Measurements from ENCODE around the gene SULT2A1. TPM values are rescaled to one million over a fixed set of nuclear protein-coding genes. Genes with fewer than 3 reads are reported as not detected.

Gene SULT2A1
- total RNA-seq, 2 experiments from 2014 or later, result not detected

GRCh38 chr19:47848425-47848822 lies 37.7 kb downstream of the SULT2A1 start:
- H3K9me2 ChIP-seq (ENCODE audit: insufficient read depth, low read length), result no peaks in the 10 kb centered on the region
- no peak for DNase-seq (ENCODE audit: low spot score)
- H3K36me3 ChIP-seq (ENCODE audit: insufficient read depth, low read length), result no peaks in the 10 kb centered on the region
- no peak overlapping the region for H3K4me2 ChIP-seq (ENCODE audit: low read length)
- no peak overlapping the region for H2AFZ ChIP-seq (ENCODE audit: low read length)
- no peak overlapping the region for H3K27ac ChIP-seq (ENCODE audit: low read depth, low read length, poor library complexity, severe bottlenecking)
- POLR2A ChIA-PET, result interaction anchor here (0.7 kb wide), 1 partner anchor 365 kb away, joined by 3 read pairs; no protein-coding TSS in a partner anchor
- no peak overlapping the region for H3K4me3 ChIP-seq (ENCODE audit: low read depth, low read length, poor library complexity, severe bottlenecking)
- BruUV-seq (replicated peaks), result no TSS peak
- H3K79me2 ChIP-seq (ENCODE audit: insufficient read depth, low read depth, low read length), result no peaks in the 10 kb centered on the region
- CTCF ChIA-PET (ENCODE audit: unreplicated experiment), result interaction anchor here (0.5 kb wide), 1 partner anchor 1909 kb away, joined by 4 read pairs; no protein-coding TSS in a partner anchor
- H4K20me1 ChIP-seq (ENCODE audit: insufficient read depth, low read length), result no peaks in the 10 kb centered on the region
- intact Hi-C loops (cut with micrococcal nuclease; ENCODE audit: unreplicated experiment), result no loop called here
- no peaks in the 10 kb centered on the region for H3K4me1 ChIP-seq (ENCODE audit: insufficient read depth, low read length, poor library complexity, severe bottlenecking)
- no peaks in the 10 kb centered on the region for H3K9me3 ChIP-seq (ENCODE audit: low read length)
- no peak for TF ChIP-seq EZH2phosphoT487 (IDR thresholded peaks at IDR 0.05; ENCODE audit: borderline replicate concordance, low read depth, low read length)
- TF ChIP-seq, protein P1, sequence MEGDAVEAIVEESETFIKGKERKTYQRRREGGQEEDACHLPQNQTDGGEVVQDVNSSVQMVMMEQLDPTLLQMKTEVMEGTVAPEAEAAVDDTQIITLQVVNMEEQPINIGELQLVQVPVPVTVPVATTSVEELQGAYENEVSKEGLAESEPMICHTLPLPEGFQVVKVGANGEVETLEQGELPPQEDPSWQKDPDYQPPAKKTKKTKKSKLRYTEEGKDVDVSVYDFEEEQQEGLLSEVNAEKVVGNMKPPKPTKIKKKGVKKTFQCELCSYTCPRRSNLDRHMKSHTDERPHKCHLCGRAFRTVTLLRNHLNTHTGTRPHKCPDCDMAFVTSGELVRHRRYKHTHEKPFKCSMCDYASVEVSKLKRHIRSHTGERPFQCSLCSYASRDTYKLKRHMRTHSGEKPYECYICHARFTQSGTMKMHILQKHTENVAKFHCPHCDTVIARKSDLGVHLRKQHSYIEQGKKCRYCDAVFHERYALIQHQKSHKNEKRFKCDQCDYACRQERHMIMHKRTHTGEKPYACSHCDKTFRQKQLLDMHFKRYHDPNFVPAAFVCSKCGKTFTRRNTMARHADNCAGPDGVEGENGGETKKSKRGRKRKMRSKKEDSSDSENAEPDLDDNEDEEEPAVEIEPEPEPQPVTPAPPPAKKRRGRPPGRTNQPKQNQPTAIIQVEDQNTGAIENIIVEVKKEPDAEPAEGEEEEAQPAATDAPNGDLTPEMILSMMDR (conservative IDR thresholded peaks at IDR 0.05; ENCODE audit: low read length), result no peak

GRCh38 chr19:47842941-47843340 lies 43.2 kb downstream of the SULT2A1 start:
- intact Hi-C loops (cut with micrococcal nuclease; ENCODE audit: unreplicated experiment), result no loop called here
- Histone ChIP-seq H2AFZ (ENCODE audit: low read length) (no peak overlapping the region), H4K20me1 (ENCODE audit: insufficient read depth, low read length) (no peaks in the 10 kb centered on the region), H3K4me3 (ENCODE audit: low read depth, low read length, poor library complexity, severe bottlenecking) (no peak overlapping the region), H3K9me3 (ENCODE audit: low read length) (no peaks in the 10 kb centered on the region), H3K79me2 (ENCODE audit: insufficient read depth, low read depth, low read length) (no peaks in the 10 kb centered on the region), H3K9me2 (ENCODE audit: insufficient read depth, low read length) (no peaks in the 10 kb centered on the region), H3K4me2 (ENCODE audit: low read length) (no peak overlapping the region), H3K4me1 (ENCODE audit: insufficient read depth, low read length, poor library complexity, severe bottlenecking) (no peaks in the 10 kb centered on the region), H3K36me3 (ENCODE audit: insufficient read depth, low read length) (no peaks in the 10 kb centered on the region), H3K27ac (ENCODE audit: low read depth, low read length, poor library complexity, severe bottlenecking) (no peak overlapping the region)
- no TSS peak for BruUV-seq (replicated peaks)
- CTCF ChIA-PET (ENCODE audit: unreplicated experiment), result no interaction called here
- no peak for DNase-seq (ENCODE audit: low spot score)
- TF ChIP-seq, protein P1 (conservative IDR thresholded peaks at IDR 0.05; ENCODE audit: low read length), result no peak
- no peak for TF ChIP-seq EZH2phosphoT487 (IDR thresholded peaks at IDR 0.05; ENCODE audit: borderline replicate concordance, low read depth, low read length)
- POLR2A ChIA-PET, result no interaction called here

DNA sequence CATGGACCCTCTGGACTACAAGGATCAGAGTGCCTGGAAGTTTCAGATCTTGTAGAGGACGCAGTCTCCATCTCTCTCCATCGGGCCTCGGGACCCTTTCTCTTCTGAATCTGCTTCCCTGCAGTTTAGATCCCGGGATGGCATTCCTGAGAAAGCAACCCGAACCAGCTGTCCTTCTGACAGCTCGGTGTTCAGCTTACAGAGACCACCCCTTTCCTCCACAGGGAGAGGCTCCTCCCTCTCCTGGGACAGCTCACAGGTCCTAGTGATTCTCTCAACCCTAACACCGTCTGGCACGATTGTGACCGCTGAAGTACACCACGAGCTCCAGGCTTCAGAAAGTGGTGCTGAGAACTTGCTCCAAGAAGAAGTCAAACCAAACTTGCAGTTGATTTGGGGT lies 46.2 kb downstream of the SULT2A1 start:
- no peak overlapping the region for H3K27ac ChIP-seq (ENCODE audit: low read depth, low read length, poor library complexity, severe bottlenecking)
- H3K4me1 ChIP-seq (ENCODE audit: insufficient read depth, low read length, poor library complexity, severe bottlenecking), result no peaks in the 10 kb centered on the region
- H4K20me1 ChIP-seq (ENCODE audit: insufficient read depth, low read length), result no peaks in the 10 kb centered on the region
- ChIA-PET CTCF (ENCODE audit: unreplicated experiment) (no interaction called here), POLR2A (no interaction called here)
- H3K9me3 ChIP-seq (ENCODE audit: low read length), result no peaks in the 10 kb centered on the region
- intact Hi-C loops (cut with micrococcal nuclease; ENCODE audit: unreplicated experiment), result no loop called here
- no peak overlapping the region for H2AFZ ChIP-seq (ENCODE audit: low read length)
- no peak overlapping the region for H3K4me3 ChIP-seq (ENCODE audit: low read depth, low read length, poor library complexity, severe bottlenecking)
- H3K4me2 ChIP-seq (ENCODE audit: low read length), result no peak overlapping the region
- BruUV-seq (replicated peaks), result no TSS peak
- no peaks in the 10 kb centered on the region for H3K79me2 ChIP-seq (ENCODE audit: insufficient read depth, low read depth, low read length)
- no peaks in the 10 kb centered on the region for H3K9me2 ChIP-seq (ENCODE audit: insufficient read depth, low read length)
- TF ChIP-seq EZH2phosphoT487 (IDR thresholded peaks at IDR 0.05; ENCODE audit: borderline replicate concordance, low read depth, low read length), result no peak
- TF ChIP-seq, protein P1 (conservative IDR thresholded peaks at IDR 0.05; ENCODE audit: low read length), result no peak
- H3K36me3 ChIP-seq (ENCODE audit: insufficient read depth, low read length), result no peaks in the 10 kb centered on the region
- DNase-seq (ENCODE audit: low spot score), result no peak
